WTC11 (cell line): Measurements from ENCODE around the gene SLBP. TPM values are rescaled to one million over a fixed set of nuclear protein-coding genes. Genes with fewer than 3 reads are reported as not detected.

Source experiments
- ATAC-seq: fragments of 200-7000 bp; cut with Tn5 transposase; 2 replicates; pipeline ENCODE4 v1.10.0; 2021; ENCODE audit warnings: mild to moderate bottlenecking, moderate library complexity
- CTCF ChIA-PET: fragments of 300-600 bp; sonication (Branson Sonifier 250); formaldehyde crosslinking; loops from one replicate; lab custom pipeline; 2021; ENCODE audit warnings: antibody characterized with exemption; lab: Charles Lee
- POLR2A ChIA-PET: fragments of 350-600 bp; sonication (Branson Sonifier 250); formaldehyde crosslinking; loops from one replicate; lab custom pipeline; 2021; ENCODE audit warnings: antibody characterized with exemption; lab: Charles Lee
- DNase-seq: peaks from one replicate; pipeline ENCODE4 v3.0.0; 2021; ENCODE audit warnings: low spot score
- H3K27ac Mint-ChIP-seq: 2 replicates; pipeline ENCODE4 v1.8.0; 2021; ENCODE audit warnings: mixed read lengths
- H3K27me3 Mint-ChIP-seq: 2 replicates; pipeline ENCODE4 v1.8.0; 2021; ENCODE audit warnings: low read depth, mild to moderate bottlenecking, moderate library complexity, mixed read lengths
- H3K36me3 Mint-ChIP-seq: 2 replicates; pipeline ENCODE4 v1.8.0; 2021; ENCODE audit warnings: mixed read lengths
- H3K4me1 Mint-ChIP-seq: 2 replicates; pipeline ENCODE4 v1.8.0; 2022; ENCODE audit warnings: mixed read lengths
- H3K4me3 Mint-ChIP-seq: 2 replicates; pipeline ENCODE4 v1.8.0; 2021; ENCODE audit warnings: mild to moderate bottlenecking, moderate library complexity, mixed read lengths
- H3K9me3 Mint-ChIP-seq: 2 replicates; pipeline ENCODE4 v1.8.0; 2021; ENCODE audit warnings: mixed read lengths
- CREB1 ChIP-seq: sonication (generic); formaldehyde crosslinking; IDR thresholded peaks from 2 replicates; pipeline ENCODE4 v1.8.0; 2023; ENCODE audit warnings: mild to moderate bottlenecking, missing genetic modification reagents
- CREM ChIP-seq: sonication (generic); formaldehyde crosslinking; IDR thresholded peaks from 2 replicates; pipeline ENCODE4 v1.8.1; 2022; ENCODE audit warnings: mild to moderate bottlenecking, missing genetic modification reagents, moderate library complexity
- GABPB1 ChIP-seq: sonication (generic); formaldehyde crosslinking; IDR thresholded peaks from 2 replicates; pipeline ENCODE4 v1.8.1; 2023; ENCODE audit warnings: mild to moderate bottlenecking, missing genetic modification reagents
- total RNA-seq: library from RNA; stranded (reverse); gene quantifications from 3 replicates; pipeline ENCODE4 v1.2.3, GENCODE V29; 2021
- TF ChIP-seq, protein P1 (sequence below): sonication (generic); formaldehyde crosslinking; IDR thresholded peaks from 2 replicates; pipeline ENCODE4 v1.8.1; 2023; ENCODE audit warnings: mild to moderate bottlenecking, missing genetic modification reagents
- TF ChIP-seq, protein P2 (sequence below): fragments of 250-450 bp; sonication (Bioruptor Pico); IDR thresholded peaks from 2 replicates; pipeline ENCODE4 v1.9.0; 2021; ENCODE audit warnings: moderate library complexity, mild to moderate bottlenecking, inconsistent platforms, borderline replicate concordance
- TF ChIP-seq, protein P3 (sequence below): fragments of 250-450 bp; sonication (Bioruptor Pico); conservative IDR thresholded peaks from 2 replicates; pipeline ENCODE4 v1.9.0; 2021; ENCODE audit warnings: mild to moderate bottlenecking
- TF ChIP-seq, protein P4 (sequence below): fragments of 250-450 bp; sonication (Bioruptor Pico); IDR thresholded peaks from 2 replicates; pipeline ENCODE4 v1.9.0; 2021; ENCODE audit warnings: mild to moderate bottlenecking, borderline replicate concordance
- TF ChIP-seq, protein P5 (sequence below): fragments of 200-600 bp; IDR thresholded peaks from 2 replicates; pipeline ENCODE4 v1.8.0; 2022; ENCODE audit warnings: antibody characterized with exemption

Gene SLBP
- total RNA-seq, 1 experiment from 2014 or later: 40.2 TPM

DNA sequence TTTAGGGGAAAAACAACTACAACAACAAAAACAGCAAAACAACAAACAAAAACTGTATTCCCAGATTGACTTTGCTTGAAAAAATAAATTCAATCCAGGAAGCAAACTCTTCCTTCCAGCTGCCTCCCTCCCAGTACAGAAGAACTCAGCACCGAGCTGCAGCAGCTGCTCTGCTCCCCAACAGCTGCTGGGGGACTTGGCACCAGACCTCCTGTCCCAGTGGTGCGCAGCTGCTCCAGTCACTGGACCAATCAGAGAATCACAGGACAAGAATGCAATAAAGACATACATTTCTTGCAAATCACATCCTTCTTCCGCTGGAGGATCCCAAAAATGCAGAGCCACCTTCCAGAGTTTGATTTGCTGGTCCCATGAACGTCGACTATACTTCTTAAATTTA lies 16.2 kb downstream of the SLBP start:
- no peaks in the 10 kb centered on the region for H3K27me3 Mint-ChIP-seq
- no peak overlapping the region for H3K4me3 Mint-ChIP-seq
- H3K27ac Mint-ChIP-seq: 0 out of 2 replicates have a peak overlapping the region, but pooled peaks have one; percentile 32
- H3K4me1 Mint-ChIP-seq: no peaks in the 10 kb centered on the region
- ChIA-PET POLR2A (no interaction called here), CTCF (interaction anchor here (0.7 to 1.8 kb wide), 3 partner anchors 30 to 37 kb away, joined by 3 to 11 read pairs (median 5); no protein-coding TSS in a partner anchor)
- no peaks in the 10 kb centered on the region for H3K9me3 Mint-ChIP-seq
- TF ChIP-seq, protein P1, sequence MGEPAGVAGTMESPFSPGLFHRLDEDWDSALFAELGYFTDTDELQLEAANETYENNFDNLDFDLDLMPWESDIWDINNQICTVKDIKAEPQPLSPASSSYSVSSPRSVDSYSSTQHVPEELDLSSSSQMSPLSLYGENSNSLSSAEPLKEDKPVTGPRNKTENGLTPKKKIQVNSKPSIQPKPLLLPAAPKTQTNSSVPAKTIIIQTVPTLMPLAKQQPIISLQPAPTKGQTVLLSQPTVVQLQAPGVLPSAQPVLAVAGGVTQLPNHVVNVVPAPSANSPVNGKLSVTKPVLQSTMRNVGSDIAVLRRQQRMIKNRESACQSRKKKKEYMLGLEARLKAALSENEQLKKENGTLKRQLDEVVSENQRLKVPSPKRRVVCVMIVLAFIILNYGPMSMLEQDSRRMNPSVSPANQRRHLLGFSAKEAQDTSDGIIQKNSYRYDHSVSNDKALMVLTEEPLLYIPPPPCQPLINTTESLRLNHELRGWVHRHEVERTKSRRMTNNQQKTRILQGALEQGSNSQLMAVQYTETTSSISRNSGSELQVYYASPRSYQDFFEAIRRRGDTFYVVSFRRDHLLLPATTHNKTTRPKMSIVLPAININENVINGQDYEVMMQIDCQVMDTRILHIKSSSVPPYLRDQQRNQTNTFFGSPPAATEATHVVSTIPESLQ (CRISPR knock-in tag): no peak
- TF ChIP-seq, protein P2, sequence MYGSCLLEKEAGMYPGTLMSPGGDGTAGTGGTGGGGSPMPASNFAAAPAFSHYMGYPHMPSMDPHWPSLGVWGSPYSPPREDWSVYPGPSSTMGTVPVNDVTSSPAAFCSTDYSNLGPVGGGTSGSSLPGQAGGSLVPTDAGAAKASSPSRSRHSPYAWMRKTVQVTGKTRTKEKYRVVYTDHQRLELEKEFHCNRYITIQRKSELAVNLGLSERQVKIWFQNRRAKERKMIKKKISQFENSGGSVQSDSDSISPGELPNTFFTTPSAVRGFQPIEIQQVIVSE (CRISPR knock-in tag): no peak
- H3K36me3 Mint-ChIP-seq: peaks cover 64% of the 10 kb centered on the region
- no peak for ATAC-seq
- DNase-seq: no peak

DNA sequence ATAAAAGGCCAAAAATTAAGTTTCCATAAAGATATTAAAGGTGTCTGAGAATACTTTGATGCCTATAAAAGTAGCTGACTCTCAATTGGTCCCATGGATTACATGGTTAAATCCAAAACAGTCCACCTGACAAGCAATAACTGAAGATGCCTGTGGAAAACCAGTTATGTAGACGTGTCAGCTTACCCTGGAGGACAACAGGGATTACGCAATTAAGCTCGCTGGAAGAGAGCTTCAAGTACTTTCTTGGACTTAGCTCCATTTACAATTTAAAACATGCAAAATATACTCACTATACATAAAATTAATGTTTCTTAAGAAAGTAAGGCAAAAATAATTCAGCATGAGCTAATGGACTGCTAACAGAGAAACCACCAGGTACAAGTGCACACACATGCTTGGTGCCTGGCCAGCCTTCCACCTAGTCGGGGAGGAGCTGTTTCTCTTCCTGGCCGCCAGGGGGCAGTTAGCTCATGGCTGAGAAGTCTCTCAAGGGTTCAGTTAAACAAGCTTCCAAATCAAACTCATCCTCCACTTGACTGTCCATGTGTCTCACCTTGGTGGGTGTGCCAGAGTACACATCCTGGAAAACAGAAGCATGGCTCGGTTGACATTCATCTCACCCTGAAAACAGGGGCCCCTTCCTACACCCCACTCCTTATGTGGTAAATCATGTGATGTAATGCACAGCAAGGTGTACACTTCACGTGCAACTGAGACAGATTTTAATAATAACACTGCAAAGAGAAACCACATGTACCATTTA lies 18.8 kb downstream of the SLBP start:
- TF ChIP-seq, protein P3, sequence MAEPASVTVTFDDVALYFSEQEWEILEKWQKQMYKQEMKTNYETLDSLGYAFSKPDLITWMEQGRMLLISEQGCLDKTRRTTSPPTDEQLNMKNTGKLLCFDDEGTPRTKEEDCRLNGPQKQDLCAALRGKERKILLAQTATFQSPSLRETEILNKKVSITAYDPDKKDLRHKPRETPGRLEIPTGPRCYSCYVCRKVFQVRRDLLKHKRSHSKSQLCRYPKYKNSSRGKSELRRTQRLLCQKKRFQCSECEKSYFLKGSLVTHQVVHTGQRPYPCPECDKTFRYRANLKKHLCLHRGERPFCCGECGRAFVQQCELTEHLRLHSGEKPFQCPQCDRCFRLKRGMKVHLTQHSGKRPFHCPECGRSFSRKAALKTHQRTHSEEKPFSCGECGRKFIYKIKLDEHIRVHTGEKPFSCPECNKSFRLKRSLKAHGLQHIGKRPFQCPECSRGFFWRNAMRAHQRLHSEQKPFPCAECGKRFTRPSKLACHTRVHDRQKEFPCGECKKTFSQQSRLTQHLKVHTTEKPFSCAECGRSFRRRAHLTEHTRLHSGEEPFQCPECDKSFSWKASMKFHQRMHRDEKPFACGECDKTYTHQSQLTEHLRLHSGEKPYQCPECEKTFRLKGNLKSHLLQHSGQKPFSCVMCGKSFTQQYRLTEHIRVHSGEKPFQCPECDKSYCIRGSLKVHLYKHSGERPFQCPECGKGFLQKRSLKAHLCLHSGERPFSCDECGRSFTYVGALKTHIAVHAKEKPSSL: no peak
- TF ChIP-seq, protein P4, sequence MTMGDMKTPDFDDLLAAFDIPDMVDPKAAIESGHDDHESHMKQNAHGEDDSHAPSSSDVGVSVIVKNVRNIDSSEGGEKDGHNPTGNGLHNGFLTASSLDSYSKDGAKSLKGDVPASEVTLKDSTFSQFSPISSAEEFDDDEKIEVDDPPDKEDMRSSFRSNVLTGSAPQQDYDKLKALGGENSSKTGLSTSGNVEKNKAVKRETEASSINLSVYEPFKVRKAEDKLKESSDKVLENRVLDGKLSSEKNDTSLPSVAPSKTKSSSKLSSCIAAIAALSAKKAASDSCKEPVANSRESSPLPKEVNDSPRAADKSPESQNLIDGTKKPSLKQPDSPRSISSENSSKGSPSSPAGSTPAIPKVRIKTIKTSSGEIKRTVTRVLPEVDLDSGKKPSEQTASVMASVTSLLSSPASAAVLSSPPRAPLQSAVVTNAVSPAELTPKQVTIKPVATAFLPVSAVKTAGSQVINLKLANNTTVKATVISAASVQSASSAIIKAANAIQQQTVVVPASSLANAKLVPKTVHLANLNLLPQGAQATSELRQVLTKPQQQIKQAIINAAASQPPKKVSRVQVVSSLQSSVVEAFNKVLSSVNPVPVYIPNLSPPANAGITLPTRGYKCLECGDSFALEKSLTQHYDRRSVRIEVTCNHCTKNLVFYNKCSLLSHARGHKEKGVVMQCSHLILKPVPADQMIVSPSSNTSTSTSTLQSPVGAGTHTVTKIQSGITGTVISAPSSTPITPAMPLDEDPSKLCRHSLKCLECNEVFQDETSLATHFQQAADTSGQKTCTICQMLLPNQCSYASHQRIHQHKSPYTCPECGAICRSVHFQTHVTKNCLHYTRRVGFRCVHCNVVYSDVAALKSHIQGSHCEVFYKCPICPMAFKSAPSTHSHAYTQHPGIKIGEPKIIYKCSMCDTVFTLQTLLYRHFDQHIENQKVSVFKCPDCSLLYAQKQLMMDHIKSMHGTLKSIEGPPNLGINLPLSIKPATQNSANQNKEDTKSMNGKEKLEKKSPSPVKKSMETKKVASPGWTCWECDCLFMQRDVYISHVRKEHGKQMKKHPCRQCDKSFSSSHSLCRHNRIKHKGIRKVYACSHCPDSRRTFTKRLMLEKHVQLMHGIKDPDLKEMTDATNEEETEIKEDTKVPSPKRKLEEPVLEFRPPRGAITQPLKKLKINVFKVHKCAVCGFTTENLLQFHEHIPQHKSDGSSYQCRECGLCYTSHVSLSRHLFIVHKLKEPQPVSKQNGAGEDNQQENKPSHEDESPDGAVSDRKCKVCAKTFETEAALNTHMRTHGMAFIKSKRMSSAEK (CRISPR knock-in tag): no peak
- TF ChIP-seq CREM (CRISPR knock-in tag) (no peak), CREB1 (CRISPR knock-in tag) (no peak), GABPB1 (CRISPR knock-in tag) (no peak)
- TF ChIP-seq, protein P5, sequence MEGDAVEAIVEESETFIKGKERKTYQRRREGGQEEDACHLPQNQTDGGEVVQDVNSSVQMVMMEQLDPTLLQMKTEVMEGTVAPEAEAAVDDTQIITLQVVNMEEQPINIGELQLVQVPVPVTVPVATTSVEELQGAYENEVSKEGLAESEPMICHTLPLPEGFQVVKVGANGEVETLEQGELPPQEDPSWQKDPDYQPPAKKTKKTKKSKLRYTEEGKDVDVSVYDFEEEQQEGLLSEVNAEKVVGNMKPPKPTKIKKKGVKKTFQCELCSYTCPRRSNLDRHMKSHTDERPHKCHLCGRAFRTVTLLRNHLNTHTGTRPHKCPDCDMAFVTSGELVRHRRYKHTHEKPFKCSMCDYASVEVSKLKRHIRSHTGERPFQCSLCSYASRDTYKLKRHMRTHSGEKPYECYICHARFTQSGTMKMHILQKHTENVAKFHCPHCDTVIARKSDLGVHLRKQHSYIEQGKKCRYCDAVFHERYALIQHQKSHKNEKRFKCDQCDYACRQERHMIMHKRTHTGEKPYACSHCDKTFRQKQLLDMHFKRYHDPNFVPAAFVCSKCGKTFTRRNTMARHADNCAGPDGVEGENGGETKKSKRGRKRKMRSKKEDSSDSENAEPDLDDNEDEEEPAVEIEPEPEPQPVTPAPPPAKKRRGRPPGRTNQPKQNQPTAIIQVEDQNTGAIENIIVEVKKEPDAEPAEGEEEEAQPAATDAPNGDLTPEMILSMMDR: peak; percentile 94
- TF ChIP-seq, all 79 proteins: peak for 1
- Mint-ChIP-seq H3K4me3 (no peak overlapping the region), H3K27ac (peak overlapping the region; percentile 66; the same call in 1 of the 2 replicates), H3K27me3 (no peaks in the 10 kb centered on the region), H3K36me3 (peaks cover 52% of the 10 kb centered on the region), H3K9me3 (no peaks in the 10 kb centered on the region), H3K4me1 (no peaks in the 10 kb centered on the region)
- ChIA-PET CTCF (interaction anchor here (0.7 to 2.3 kb wide), 49 partner anchors 8 to 347 kb away, joined by 3 to 33 read pairs (median 5); partner anchors contain the start of genes FAM53A, SLBP, TACC3 and TMEM129), POLR2A (interaction anchor here (1.2 to 1.5 kb wide), 2 partner anchors 19 to 28 kb away, joined by 4 read pairs; partner anchors contain the start of genes SLBP, TACC3 and TMEM129)
- peak; percentile 87 for ATAC-seq
- peak; percentile 77 for DNase-seq
